Body of pancreas (tissue), 4 donors: Measurements from ENCODE around the gene LTBP1.

Source experiments
- POLR2A ChIP-seq, 3 donors: fragments of 450-650 bp; IDR thresholded peaks; one replicate each; pipeline ENCODE4 v1.6.1; 2016; ENCODE audit warnings: antibody characterized with exemption in 3 of 3, mild to moderate bottlenecking in 2 of 3
- TF ChIP-seq, protein P1 (sequence below), 7 experiments: fragments of 450-650 bp in 4 of 7; fragments of 200-600 bp in 3 of 7; sonication (generic) in 3 of 7; IDR thresholded peaks; one replicate each; pipeline ENCODE4 v1.5.1; 2016 to 2019; ENCODE audit warnings: antibody characterized with exemption in 7 of 7

DNA sequence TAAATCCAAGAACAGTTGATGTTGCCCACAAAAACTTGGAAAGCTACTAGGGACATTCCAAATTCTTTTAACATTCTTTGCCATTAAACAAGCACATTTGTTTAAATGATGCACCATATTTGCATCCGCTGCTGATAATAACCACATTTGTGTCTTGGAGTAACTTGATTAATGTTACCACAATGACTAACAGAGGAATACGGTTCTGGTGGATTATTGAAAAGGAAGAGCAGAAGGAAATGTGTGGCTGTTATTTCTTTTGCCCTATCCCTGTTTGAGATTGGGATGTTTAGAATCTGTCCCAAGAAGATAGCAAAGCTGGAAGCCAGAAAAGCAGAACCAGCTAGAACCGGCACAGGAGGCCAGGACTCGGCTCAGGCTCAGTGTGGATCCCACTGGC lies 490.5 kb downstream of the LTBP1 start:
- TF ChIP-seq, protein P1, sequence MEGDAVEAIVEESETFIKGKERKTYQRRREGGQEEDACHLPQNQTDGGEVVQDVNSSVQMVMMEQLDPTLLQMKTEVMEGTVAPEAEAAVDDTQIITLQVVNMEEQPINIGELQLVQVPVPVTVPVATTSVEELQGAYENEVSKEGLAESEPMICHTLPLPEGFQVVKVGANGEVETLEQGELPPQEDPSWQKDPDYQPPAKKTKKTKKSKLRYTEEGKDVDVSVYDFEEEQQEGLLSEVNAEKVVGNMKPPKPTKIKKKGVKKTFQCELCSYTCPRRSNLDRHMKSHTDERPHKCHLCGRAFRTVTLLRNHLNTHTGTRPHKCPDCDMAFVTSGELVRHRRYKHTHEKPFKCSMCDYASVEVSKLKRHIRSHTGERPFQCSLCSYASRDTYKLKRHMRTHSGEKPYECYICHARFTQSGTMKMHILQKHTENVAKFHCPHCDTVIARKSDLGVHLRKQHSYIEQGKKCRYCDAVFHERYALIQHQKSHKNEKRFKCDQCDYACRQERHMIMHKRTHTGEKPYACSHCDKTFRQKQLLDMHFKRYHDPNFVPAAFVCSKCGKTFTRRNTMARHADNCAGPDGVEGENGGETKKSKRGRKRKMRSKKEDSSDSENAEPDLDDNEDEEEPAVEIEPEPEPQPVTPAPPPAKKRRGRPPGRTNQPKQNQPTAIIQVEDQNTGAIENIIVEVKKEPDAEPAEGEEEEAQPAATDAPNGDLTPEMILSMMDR (IDR thresholded peaks at IDR 0.05), result no peak
- no peak for TF ChIP-seq POLR2A (IDR thresholded peaks at IDR 0.05)
